K562 (cell line): ENCODE measurements around the gene TBC1D1.

Experiments used
- CTCF ChIP-seq, 3 experiments: IDR thresholded peaks in 2 of 3; conservative IDR thresholded peaks in 1 of 3; 2 replicates each; pipeline ENCODE4 v1.5.1; 2011 to 2012; ENCODE audit warnings: low read length in 3 of 3, mild to moderate bottlenecking in 3 of 3, control low read depth in 2 of 3, improper control_type of control experiment in 1 of 3, inconsistent platforms in 1 of 3, low read depth in 1 of 3, mixed read lengths in 1 of 3, moderate library complexity in 1 of 3; ENCODE audit not compliant: insufficient read depth in 2 of 3
- HCFC1 ChIP-seq: IDR thresholded peaks from 2 replicates; pipeline ENCODE4 v1.6.1; 2012; ENCODE audit warnings: low read depth, low read length, improper control_type of control experiment
- IRF2 ChIP-seq: sonication (generic); formaldehyde crosslinking; IDR thresholded peaks from 2 replicates; pipeline ENCODE4 v1.8.1; 2022; ENCODE audit warnings: mild to moderate bottlenecking, missing genetic modification reagents
- KAT2B ChIP-seq: IDR thresholded peaks from one replicate; pipeline ENCODE4 v1.6.1; 2012; ENCODE audit warnings: low read depth, mild to moderate bottlenecking, control low read depth, inconsistent platforms, low read length, moderate library complexity
- KDM1A ChIP-seq, 2 experiments: fragments of 450-650 bp; IDR thresholded peaks; 2 replicates each; pipeline ENCODE4 v1.6.1; 2016; ENCODE audit warnings: mild to moderate bottlenecking in 2 of 2
- POLR2A ChIP-seq: fragments of 450-650 bp; conservative IDR thresholded peaks from 2 replicates; pipeline ENCODE4 v1.6.1; 2016
- REST ChIP-seq, 2 experiments: fragments of 450-650 bp; formaldehyde crosslinking in 1 of 2; IDR thresholded peaks; 2 replicates each; pipeline versions ENCODE4 v1.4.0 to v1.6.1; 2014 to 2020; ENCODE audit warnings: mild to moderate bottlenecking in 2 of 2, borderline replicate concordance in 1 of 2, low read depth in 1 of 2
- RFX5 ChIP-seq: IDR thresholded peaks from 2 replicates; pipeline ENCODE4 v1.6.1; 2011; ENCODE audit warnings: low read depth, mild to moderate bottlenecking, improper control_type of control experiment, low read length
- STAG1 ChIP-seq: sonication (generic); formaldehyde crosslinking; IDR thresholded peaks from 2 replicates; pipeline ENCODE4 v1.5.0; 2020; ENCODE audit warnings: missing genetic modification reagents, borderline replicate concordance
- ZFP36 ChIP-seq: fragments of 150-350 bp; IDR thresholded peaks from 2 replicates; pipeline ENCODE4 v1.6.1; 2018; ENCODE audit warnings: low read length, low read depth; ENCODE audit not compliant: partially characterized antibody
- ZNF239 ChIP-seq: fragments of 250-450 bp; sonication (Bioruptor Pico); IDR thresholded peaks from 2 replicates; pipeline ENCODE4 v1.4.0; 2020; ENCODE audit warnings: mild to moderate bottlenecking
- ZNF263 ChIP-seq: sonication (generic); formaldehyde crosslinking; IDR thresholded peaks from 2 replicates; pipeline ENCODE4 v1.8.0; 2022; ENCODE audit warnings: mild to moderate bottlenecking, missing genetic modification reagents, borderline replicate concordance
- ZNF778 ChIP-seq: fragments of 450-650 bp; formaldehyde crosslinking; IDR thresholded peaks from 2 replicates; pipeline ENCODE4 v1.4.0; 2020; ENCODE audit warnings: mild to moderate bottlenecking, moderate library complexity

GRCh38 chr4:37876156-37876555 lies 14.7 kb upstream of the TBC1D1 start:
- TF ChIP-seq HCFC1 (no peak), RFX5 (no peak), ZNF239 (CRISPR knock-in tag) (no peak), ZNF263 (CRISPR knock-in tag) (no peak), CTCF (IDR thresholded peaks at IDR 0.05 in 2 of 3, conservative IDR thresholded peaks at IDR 0.05 in 1 of 3; ENCODE audit: insufficient read depth in 2 of 3, low read depth in 1 of 3, low read length in 3 of 3) (no peak), ZFP36 (no peak), IRF2 (CRISPR knock-in tag) (no peak), KDM1A (IDR thresholded peaks at IDR 0.05) (no peak), POLR2A (no peak), STAG1 (CRISPR knock-in tag) (no peak), ZNF778 (CRISPR knock-in tag) (no peak), KAT2B (no peak), REST (IDR thresholded peaks at IDR 0.05; ENCODE audit: borderline replicate concordance) (no peak), REST (CRISPR knock-in tag; IDR thresholded peaks at IDR 0.05; ENCODE audit: low read depth) (no peak)
